Liver (tissue), 9 donors: ENCODE data around the gene ASF1B. TPM values are rescaled to one million over a fixed set of nuclear protein-coding genes. Genes with fewer than 3 reads are reported as not detected.

ENCODE experiments used
- DNase-seq: peaks from one replicate; pipeline ENCODE4 v3.0.0-alpha.2; 2017; ENCODE audit warnings: low spot score
- H3K27ac ChIP-seq, 2 donors: one replicate each; pipeline ENCODE4 v1.7.0; 2013; ENCODE audit warnings: inconsistent platforms in 2 of 2, low read length in 2 of 2, control low read depth in 1 of 2, low read depth in 1 of 2, mild to moderate bottlenecking in 1 of 2
- H3K27me3 ChIP-seq, 4 donors: one replicate each; pipeline versions ENCODE4 v1.6.1 to v1.7.0; 2013; ENCODE audit warnings: low read length in 3 of 4, inconsistent platforms in 1 of 4, mild to moderate bottlenecking in 1 of 4, moderate library complexity in 1 of 4; ENCODE audit not compliant: control insufficient read depth in 4 of 4, insufficient read depth in 4 of 4
- H3K36me3 ChIP-seq, 4 donors: one replicate each; pipeline versions ENCODE4 v1.6.1 to v1.7.0; 2013; ENCODE audit warnings: low read length in 3 of 4, mild to moderate bottlenecking in 3 of 4, low read depth in 1 of 4, moderate library complexity in 1 of 4; ENCODE audit not compliant: control insufficient read depth in 4 of 4, insufficient read depth in 3 of 4
- H3K4me1 ChIP-seq, 4 donors: one replicate each; pipeline versions ENCODE4 v1.6.1 to v1.7.0; 2013; ENCODE audit warnings: low read length in 3 of 4, mild to moderate bottlenecking in 3 of 4, moderate library complexity in 1 of 4; ENCODE audit not compliant: control insufficient read depth in 4 of 4, insufficient read depth in 4 of 4
- H3K4me3 ChIP-seq, 3 donors: one replicate each; pipeline versions ENCODE4 v1.6.1 to v1.7.0; 2013; ENCODE audit warnings: low read length in 3 of 3, control low read depth in 1 of 3, low read depth in 1 of 3, mild to moderate bottlenecking in 1 of 3
- H3K9ac ChIP-seq, 2 donors: one replicate each; pipeline ENCODE4 v1.7.0; 2013; ENCODE audit warnings: low read length in 2 of 2, mild to moderate bottlenecking in 2 of 2, moderate library complexity in 2 of 2, control low read depth in 1 of 2, low read depth in 1 of 2
- H3K9me3 ChIP-seq, 4 donors: one replicate each; pipeline versions ENCODE4 v1.6.1 to v1.7.0; 2013; ENCODE audit warnings: low read length in 3 of 4; ENCODE audit not compliant: control insufficient read depth in 4 of 4
- CTCF ChIP-seq: fragments of 150-350 bp; IDR thresholded peaks from 2 replicates; pipeline ENCODE4 v1.5.1; 2017; ENCODE audit warnings: improper control_type of control experiment, low read depth, low read length; ENCODE audit not compliant: missing input control
- EGR1 ChIP-seq, 2 donors: IDR thresholded peaks; 2 replicates each; pipeline ENCODE4 v1.6.1; 2016 to 2018; ENCODE audit warnings: antibody characterized with exemption in 2 of 2, low read depth in 2 of 2
- FOXA1 ChIP-seq: IDR thresholded peaks from 2 replicates; pipeline ENCODE4 v1.6.1; 2016; ENCODE audit warnings: antibody characterized with exemption
- FOXA2 ChIP-seq: IDR thresholded peaks from 2 replicates; pipeline ENCODE4 v1.6.1; 2016; ENCODE audit warnings: antibody characterized with exemption
- GABPA ChIP-seq, 2 donors: IDR thresholded peaks in 1 of 2; conservative IDR thresholded peaks in 1 of 2; 2 replicates each; pipeline ENCODE4 v1.6.1; 2016; ENCODE audit warnings: antibody characterized with exemption in 2 of 2, mild to moderate bottlenecking in 1 of 2, moderate library complexity in 1 of 2
- HNF4A ChIP-seq, 2 donors: conservative IDR thresholded peaks; 2 replicates each; pipeline ENCODE4 v1.6.1; 2016; ENCODE audit warnings: antibody characterized with exemption in 2 of 2, mild to moderate bottlenecking in 2 of 2
- HNF4G ChIP-seq: IDR thresholded peaks from 2 replicates; pipeline ENCODE4 v1.6.1; 2016; ENCODE audit warnings: antibody characterized with exemption
- JUND ChIP-seq, 2 donors: IDR thresholded peaks; 2 replicates each; pipeline ENCODE4 v1.6.1; 2016; ENCODE audit warnings: antibody characterized with exemption in 2 of 2
- MAX ChIP-seq: IDR thresholded peaks from 2 replicates; pipeline ENCODE4 v1.6.1; 2016; ENCODE audit warnings: antibody characterized with exemption
- NR2F2 ChIP-seq: IDR thresholded peaks from 2 replicates; pipeline ENCODE4 v1.6.1; 2016; ENCODE audit warnings: antibody characterized with exemption
- RXRA ChIP-seq, 2 donors: IDR thresholded peaks; 2 replicates each; pipeline ENCODE4 v1.6.1; 2017 to 2018; ENCODE audit warnings: antibody characterized with exemption in 2 of 2, mild to moderate bottlenecking in 1 of 2
- SP1 ChIP-seq: IDR thresholded peaks from 2 replicates; pipeline ENCODE4 v1.6.1; 2018; ENCODE audit warnings: antibody characterized with exemption, mild to moderate bottlenecking
- TAF1 ChIP-seq: conservative IDR thresholded peaks from 2 replicates; pipeline ENCODE4 v1.6.1; 2016; ENCODE audit warnings: antibody characterized with exemption, mild to moderate bottlenecking
- YY1 ChIP-seq: IDR thresholded peaks from 2 replicates; pipeline ENCODE4 v1.6.1; 2016; ENCODE audit warnings: antibody characterized with exemption, mild to moderate bottlenecking
- ZBTB33 ChIP-seq: IDR thresholded peaks from 2 replicates; pipeline ENCODE4 v1.6.1; 2016; ENCODE audit warnings: antibody characterized with exemption
- WGBS: extraction: QIAGEN DNeasy Blood & Tissue Kit; methylation state at CpG from one replicate; pipeline ENCODE4 v1.1.7; 2013; 5-methylcytosine and 5-hydroxymethylcytosine counted together
- polyA plus RNA-seq, 2 donors: library from polyadenylated mRNA; stranded (reverse) in 1 of 2; unstranded in 1 of 2; fragments of 200-250 nt in 1 of 2; fragments of >200 nt in 1 of 2; fragmentation: Nextera tagmentation in 1 of 2; extraction: Ambion mirVana in 1 of 2; gene quantifications; one replicate each; pipeline versions ENCODE4 v1.2.1 to v1.2.3, GENCODE V29; 2013 to 2015
- total RNA-seq, 2 donors: library from RNA; depleted of rRNA; stranded (reverse); fragments of >200 nt; gene quantifications; one replicate each; pipeline ENCODE4 v1.2.3, GENCODE V29; 2014
- TF ChIP-seq, protein P1 (sequence below): IDR thresholded peaks from 2 replicates; pipeline ENCODE4 v1.6.1; 2016; ENCODE audit warnings: antibody characterized with exemption
- donor health status: healthy.
- donor health status: healthy.
- donor health status: healthy.
- donor health status: healthy.
- donor health status: healthy.

ASF1B gene
- total and polyA plus RNA-seq, 4 donors, result 0.25 to 20.5 (median 1.6) TPM

- no peak for TF ChIP-seq CTCF
- no peak for TF ChIP-seq MAX
- peak; percentile 9 to 34 for TF ChIP-seq RXRA (IDR thresholded peaks at IDR 0.05)
- peak in 1 of 2 donors; percentile 20 for TF ChIP-seq HNF4A (conservative IDR thresholded peaks at IDR 0.05)
- no peak for TF ChIP-seq HNF4G
- TF ChIP-seq FOXA1, result no peak
- TF ChIP-seq TAF1, result no peak
- peak; percentile 66 for TF ChIP-seq NR2F2
These were observed 8.4 kb downstream of the ASF1B start (continued) for GRCh38 chr19:14127929-14128509.

DNA sequence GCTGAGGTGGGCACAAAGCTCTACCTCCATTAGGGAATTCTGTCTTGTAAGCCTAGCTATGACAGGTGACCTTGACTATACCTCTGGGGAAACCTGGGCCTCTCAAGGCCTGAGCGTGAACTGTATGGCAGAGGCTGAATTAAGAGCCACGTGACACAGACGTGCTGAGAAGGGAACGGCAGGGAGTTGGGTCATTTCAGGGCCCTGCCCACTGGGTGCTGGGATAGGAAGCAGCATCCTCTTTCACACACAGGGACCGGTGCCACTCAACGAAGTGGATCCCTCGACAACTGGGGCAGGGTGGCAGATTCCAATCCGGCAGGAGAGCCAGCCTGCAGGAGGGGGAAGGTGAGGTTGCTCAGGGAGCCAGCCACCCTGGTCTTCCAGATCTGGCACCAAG, 9.2 kb downstream of the ASF1B start:
- no peak overlapping the region for H3K9ac ChIP-seq
- DNase-seq, result no peak
- peaks cover 0 to 8% (median 1%) of the 10 kb centered on the region in 4 donors for H3K4me1 ChIP-seq
- no peaks in the 10 kb centered on the region for H3K36me3 ChIP-seq
- no peak overlapping the region for H3K4me3 ChIP-seq
- WGBS, result 89% methylated on average over 8 of the region's 8 CpGs
- no peaks in the 10 kb centered on the region for H3K9me3 ChIP-seq
- TF ChIP-seq RXRA (IDR thresholded peaks at IDR 0.05) (no peak), YY1 (no peak), TAF1 (no peak), FOXA2 (no peak), NR2F2 (no peak), SP1 (no peak), FOXA1 (no peak), JUND (IDR thresholded peaks at IDR 0.05) (no peak), MAX (no peak), EGR1 (IDR thresholded peaks at IDR 0.05; ENCODE audit: low read depth in 2 of 2) (no peak), GABPA (IDR thresholded peaks at IDR 0.05 in 1 of 2, conservative IDR thresholded peaks at IDR 0.05 in 1 of 2) (no peak), ZBTB33 (no peak), HNF4G (no peak), HNF4A (conservative IDR thresholded peaks at IDR 0.05) (no peak), CTCF (no peak)
- TF ChIP-seq, protein P1, sequence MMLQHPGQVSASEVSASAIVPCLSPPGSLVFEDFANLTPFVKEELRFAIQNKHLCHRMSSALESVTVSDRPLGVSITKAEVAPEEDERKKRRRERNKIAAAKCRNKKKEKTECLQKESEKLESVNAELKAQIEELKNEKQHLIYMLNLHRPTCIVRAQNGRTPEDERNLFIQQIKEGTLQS, result no peak
- no peak overlapping the region for H3K27ac ChIP-seq
- no peaks in the 10 kb centered on the region for H3K27me3 ChIP-seq
